H1 (cell line): Measurements from ENCODE around the gene RASL11B. TPM values are rescaled to one million over a fixed set of nuclear protein-coding genes. Genes with fewer than 3 reads are reported as not detected.
A peak's percentile ranks its signal among the peaks of the same experiment; 100 is the strongest.

Experiments
- CTCF ChIA-PET: fragments of 300-600 bp; sonication (Branson Sonifier 250); formaldehyde crosslinking; loops from one replicate; lab custom pipeline; 2021; ENCODE audit not compliant: partially characterized antibody; lab: Charles Lee
- POLR2A ChIA-PET: fragments of 300-600 bp; sonication (Branson Sonifier 250); formaldehyde crosslinking; loops from one replicate; lab custom pipeline; 2021; ENCODE audit warnings: inconsistent platforms; ENCODE audit not compliant: partially characterized antibody; lab: Charles Lee
- DNase-seq, 2 experiments: peaks; one replicate each; pipeline versions ENCODE4 v3.0.0 to v3.0.0-alpha.2; 2010 to 2022; ENCODE audit warnings: low spot score in 2 of 2, low read depth in 1 of 2, mixed read lengths in 1 of 2
- FAIRE-seq: peaks from 2 replicates; lab custom pipeline; 2011; peaks lifted over from hg19 to GRCh38; lab: Jason Lieb, UNC
- H2AFZ ChIP-seq: 2 replicates; pipeline ENCODE4 v1.8.1; 2012; ENCODE audit warnings: low read length, inconsistent platforms
- H2AK5ac ChIP-seq: 2 replicates; pipeline ENCODE4 v1.6.1; 2013; ENCODE audit warnings: low read depth, low read length
- H2BK120ac ChIP-seq: replicated peaks from 2 replicates; pipeline ENCODE3; 2013; ENCODE audit warnings: low read depth, low read length, inconsistent platforms
- H2BK12ac ChIP-seq: 2 replicates; pipeline ENCODE4 v1.6.1; 2013; ENCODE audit warnings: low read depth, low read length
- H2BK15ac ChIP-seq: 2 replicates; pipeline ENCODE4 v1.6.1; 2013; ENCODE audit warnings: low read length
- H2BK20ac ChIP-seq: 2 replicates; pipeline ENCODE4 v1.6.1; 2013; ENCODE audit warnings: low read length
- H2BK5ac ChIP-seq: 2 replicates; pipeline ENCODE4 v1.6.1; 2013; ENCODE audit warnings: low read depth, low read length
- H3K14ac ChIP-seq: 2 replicates; pipeline ENCODE4 v1.6.1; 2013; ENCODE audit warnings: inconsistent platforms; ENCODE audit not compliant: insufficient read length
- H3K18ac ChIP-seq: 2 replicates; pipeline ENCODE4 v1.6.1; 2013; ENCODE audit warnings: low read length; ENCODE audit errors: extremely low read depth
- H3K23ac ChIP-seq: 2 replicates; pipeline ENCODE4 v1.6.1; 2013; ENCODE audit warnings: inconsistent platforms; ENCODE audit not compliant: insufficient read length
- H3K23me2 ChIP-seq: 2 replicates; pipeline ENCODE4 v1.6.1; 2013; ENCODE audit warnings: low read depth, low read length
- H3K27ac ChIP-seq: 2 replicates; pipeline ENCODE4 v1.6.1; 2011; ENCODE audit warnings: low read depth, low read length, inconsistent platforms
- H3K27me3 ChIP-seq, 4 experiments: replicated peaks in 1 of 4; 1 replicate in 1 of 4; 2 replicates in 3 of 4; pipeline versions ENCODE4 v1.6.1 to v1.8.1; 2011 to 2013; ENCODE audit warnings: low read length in 3 of 4, mild to moderate bottlenecking in 3 of 4, inconsistent platforms in 2 of 4, mixed read lengths in 2 of 4, moderate library complexity in 1 of 4; ENCODE audit not compliant: control insufficient read depth in 3 of 4, insufficient read depth in 3 of 4; ENCODE audit errors: extremely low read depth in 1 of 4
- H3K36me3 ChIP-seq, 4 experiments: 2 replicates each; pipeline versions ENCODE4 v1.6.1 to v1.8.1; 2011 to 2013; ENCODE audit warnings: mild to moderate bottlenecking in 4 of 4, low read length in 3 of 4, moderate library complexity in 2 of 4, control low read depth in 1 of 4, inconsistent platforms in 1 of 4; ENCODE audit not compliant: insufficient read depth in 4 of 4, control insufficient read depth in 2 of 4
- H3K4ac ChIP-seq: replicated peaks from 2 replicates; pipeline ENCODE3; 2013; ENCODE audit warnings: low read length, low read depth, mixed read lengths, inconsistent platforms; ENCODE audit not compliant: insufficient read length
- H3K4me1 ChIP-seq, 4 experiments: replicated peaks in 1 of 4; 1 replicate in 1 of 4; 2 replicates in 3 of 4; pipeline versions ENCODE4 v1.6.1 to v1.8.1; 2011 to 2013; ENCODE audit warnings: low read length in 3 of 4, inconsistent platforms in 2 of 4, mixed read lengths in 1 of 4; ENCODE audit not compliant: insufficient read depth in 4 of 4, control insufficient read depth in 3 of 4
- H3K4me2 ChIP-seq, 2 experiments: 2 replicates each; pipeline versions ENCODE4 v1.6.1 to v1.8.1; 2011 to 2013; ENCODE audit warnings: low read depth in 2 of 2, low read length in 2 of 2, control low read depth in 1 of 2, inconsistent platforms in 1 of 2, mild to moderate bottlenecking in 1 of 2; ENCODE audit not compliant: insufficient read depth in 1 of 2
- H3K4me3 ChIP-seq, 4 experiments: fragments of 200-600, 300-600 bp in 1 of 4; sonication (generic), shearing (Covaris generic), sonication (Bioruptor Twin) in 1 of 4; 2 replicates each; pipeline versions ENCODE4 v1.5.1 to v1.8.1; 2011 to 2016; ENCODE audit warnings: low read length in 4 of 4, low read depth in 3 of 4, control low read depth in 2 of 4, inconsistent platforms in 2 of 4, mild to moderate bottlenecking in 2 of 4, mixed read lengths in 1 of 4, moderate library complexity in 1 of 4; ENCODE audit not compliant: insufficient read depth in 2 of 4; ENCODE audit errors: extremely low read depth in 1 of 4
- H3K56ac ChIP-seq: replicated peaks from 2 replicates; pipeline ENCODE3; 2013; ENCODE audit warnings: low read depth, mild to moderate bottlenecking, mixed read lengths, low read length, inconsistent platforms; ENCODE audit not compliant: insufficient read length
- H3K79me1 ChIP-seq: 2 replicates; pipeline ENCODE4 v1.6.1; 2013; ENCODE audit warnings: low read depth, low read length, control low read depth
- H3K79me2 ChIP-seq, 2 experiments: 2 replicates each; pipeline versions ENCODE4 v1.6.1 to v1.8.1; 2012 to 2013; ENCODE audit warnings: low read length in 2 of 2, mild to moderate bottlenecking in 2 of 2, inconsistent platforms in 1 of 2; ENCODE audit not compliant: insufficient read depth in 2 of 2, control insufficient read depth in 1 of 2
- H3K9ac ChIP-seq, 4 experiments: replicated peaks in 1 of 4; 1 replicate in 1 of 4; 2 replicates in 3 of 4; pipeline versions ENCODE4 v1.6.1 to v1.8.1; 2011 to 2013; ENCODE audit warnings: low read depth in 3 of 4, low read length in 3 of 4, control low read depth in 2 of 4, mild to moderate bottlenecking in 2 of 4, moderate library complexity in 2 of 4, inconsistent platforms in 1 of 4; ENCODE audit errors: extremely low read depth in 1 of 4
- H3K9me3 ChIP-seq, 2 experiments: 2 replicates each; pipeline versions ENCODE4 v1.6.1 to v1.8.1; 2012 to 2013; ENCODE audit warnings: mild to moderate bottlenecking in 2 of 2, moderate library complexity in 2 of 2, control low read depth in 1 of 2, inconsistent platforms in 1 of 2, low read depth in 1 of 2, low read length in 1 of 2, mixed read lengths in 1 of 2; ENCODE audit not compliant: insufficient read depth in 2 of 2
- H4K20me1 ChIP-seq, 2 experiments: replicated peaks in 1 of 2; 2 replicates each; pipeline versions ENCODE3 to v1.8.1; 2011 to 2013; ENCODE audit warnings: inconsistent platforms in 2 of 2, low read length in 2 of 2, mild to moderate bottlenecking in 1 of 2; ENCODE audit not compliant: insufficient read depth in 2 of 2, control insufficient read depth in 1 of 2
- H4K5ac ChIP-seq: 2 replicates; pipeline ENCODE4 v1.6.1; 2013; ENCODE audit warnings: low read length, low read depth, mixed read lengths, inconsistent platforms; ENCODE audit not compliant: insufficient read length
- H4K8ac ChIP-seq: 2 replicates; pipeline ENCODE4 v1.8.0; 2013; ENCODE audit warnings: mild to moderate bottlenecking, moderate library complexity, low read length, inconsistent platforms; ENCODE audit not compliant: insufficient read depth; ENCODE audit errors: extremely low read depth
- H4K91ac ChIP-seq: replicated peaks from 2 replicates; pipeline ENCODE3; 2013; ENCODE audit warnings: low read length, mixed read lengths, inconsistent platforms; ENCODE audit not compliant: insufficient read length
- ATF3 ChIP-seq: IDR thresholded peaks from 2 replicates; pipeline ENCODE4 v1.6.1; 2011; ENCODE audit warnings: low read depth, mild to moderate bottlenecking, low read length; ENCODE audit not compliant: insufficient read depth
- E2F6 ChIP-seq: IDR thresholded peaks from 2 replicates; pipeline ENCODE4 v1.6.1; 2012; ENCODE audit warnings: inconsistent platforms
- EP300 ChIP-seq, 2 experiments: IDR thresholded peaks; 1 replicate in 1 of 2; 2 replicates in 1 of 2; pipeline ENCODE4 v1.6.1; 2011 to 2012; ENCODE audit warnings: low read depth in 2 of 2, low read length in 2 of 2, mild to moderate bottlenecking in 2 of 2, borderline replicate concordance in 1 of 2, inconsistent platforms in 1 of 2, moderate library complexity in 1 of 2
- FOSL1 ChIP-seq: IDR thresholded peaks from 2 replicates; pipeline ENCODE4 v1.6.1; 2011; ENCODE audit warnings: mild to moderate bottlenecking, low read depth, low read length, moderate library complexity; ENCODE audit not compliant: insufficient read depth
- KDM4A ChIP-seq: IDR thresholded peaks from one replicate; pipeline ENCODE4 v1.7.1; 2012; ENCODE audit warnings: low read depth, mild to moderate bottlenecking, moderate library complexity, low read length, inconsistent platforms; ENCODE audit not compliant: severe bottlenecking
- MAFK ChIP-seq: IDR thresholded peaks from 2 replicates; pipeline ENCODE4 v1.6.1; 2012; ENCODE audit warnings: low read depth, mild to moderate bottlenecking, improper control_type of control experiment, low read length
- POU5F1 ChIP-seq: IDR thresholded peaks from 2 replicates; pipeline ENCODE4 v1.6.1; 2011; ENCODE audit warnings: low read depth, mild to moderate bottlenecking, low read length, moderate library complexity
- RNF2 ChIP-seq: fragments of 200-900, 300-1000 bp; sonication (generic); IDR thresholded peaks from 2 replicates; pipeline ENCODE4 v1.7.1; 2016; ENCODE audit warnings: borderline replicate concordance, low read depth, mild to moderate bottlenecking, antibody characterized with exemption, low read length; ENCODE audit not compliant: poor library complexity, severe bottlenecking; ENCODE audit errors: missing control alignments
- WGBS, 2 experiments: shearing (Covaris generic) in 1 of 2; methylation state at CpG; one replicate each; pipeline versions ENCODE4 v1.1.6 to v1.1.7; 2013 to 2015; ENCODE audit warnings: low lambda C conversion rate in 2 of 2, mixed read lengths in 2 of 2, inconsistent platforms in 1 of 2, low coverage in 1 of 2, missing lambda C conversion rate in 1 of 2; ENCODE audit not compliant: insufficient replicate concordance in 2 of 2, insufficient coverage in 1 of 2, insufficient read length in 1 of 2; ENCODE audit errors: extremely low coverage in 1 of 2, missing lambda C conversion rate in 1 of 2; 5-methylcytosine and 5-hydroxymethylcytosine counted together
- polyA plus RNA-seq, 7 experiments: library from polyadenylated mRNA; depleted of rRNA in 3 of 7; stranded (reverse) in 5 of 7; unstranded in 2 of 7; fragments of >200 nt in 5 of 7; fragments of 200-250 nt in 2 of 7; gene quantifications; 1 replicate in 5 of 7; 2 replicates in 1 of 7; 4 replicates in 1 of 7; pipeline versions ENCODE4 v1.2.1 to v1.2.3, GENCODE V29; 2011 to 2013; ENCODE audit warnings: missing spikeins in 2 of 7, mixed read lengths in 2 of 7
- total RNA-seq: library from RNA; stranded (reverse); fragmentation: NEBNext Ultra II Directional; extraction: Animal tissue kit (Norgen Biotek cat#: 25700); gene quantifications from 2 replicates; pipeline ENCODE4 v1.2.1, GENCODE V29; 2021

The RASL11B gene
- total and polyA plus RNA-seq, 2 of the 8 experiments (the other 6 are each of a cell fraction or from before 2014, with no cell fraction given): 49.8 to 75.5 TPM

GRCh38 chr4:52841682-52842456 lies 20.2 kb upstream of the RASL11B start:
- no peak overlapping the region for H3K14ac ChIP-seq
- H3K4me2 ChIP-seq: no peak overlapping the region
- peak overlapping the region; percentile 86; the same call in 1 of the 2 replicates for H2BK12ac ChIP-seq
- peak overlapping the region; percentile 32; the same call in 1 of the 2 replicates for H2BK5ac ChIP-seq
- H4K8ac ChIP-seq: no peak overlapping the region; the same call in 1 of the 2 replicates
- no peaks in the 10 kb centered on the region for H3K36me3 ChIP-seq
- no peak overlapping the region for H3K4me3 ChIP-seq
- FAIRE-seq (no peak), DNase-seq (no peak)
- H3K27me3 ChIP-seq: no peaks in the 10 kb centered on the region
- H4K91ac ChIP-seq: peak overlapping the region; percentile 36
- 89% methylated on average over 18 of the region's 18 CpGs; no CpG with 5 or more reads in 1 of the 2 experiments for WGBS, 2 experiments
- no peaks in the 10 kb centered on the region for H3K23me2 ChIP-seq
- H2AFZ ChIP-seq: no peak overlapping the region
- no peak overlapping the region for H3K23ac ChIP-seq
- H3K9me3 ChIP-seq: no peaks in the 10 kb centered on the region
- peak overlapping the region; percentile 28; the same call in 1 of the 2 replicates for H2BK20ac ChIP-seq
- H3K79me2 ChIP-seq: no peaks in the 10 kb centered on the region
- no peak overlapping the region for H2BK120ac ChIP-seq
- no peak overlapping the region for H3K56ac ChIP-seq
- CTCF ChIA-PET: interaction anchor here (1.0 to 1.6 kb wide), 5 partner anchors 8 to 142 kb away, joined by 3 to 5 read pairs (median 3); partner anchors contain the start of gene RASL11B
- no peak overlapping the region; the same call in 1 of the 2 replicates for H2BK15ac ChIP-seq
- H4K20me1 ChIP-seq: no peaks in the 10 kb centered on the region
- H3K4ac ChIP-seq: no peak overlapping the region
- H3K4me1 ChIP-seq: peaks cover 5 to 14% (median 11%) of the 10 kb centered on the region in 4 experiments
- H3K79me1 ChIP-seq: no peaks in the 10 kb centered on the region
- no peak overlapping the region for H4K5ac ChIP-seq
- H3K27ac ChIP-seq: no peak overlapping the region
- H3K9ac ChIP-seq: no peak overlapping the region
- H2AK5ac ChIP-seq: no peak overlapping the region
- peak overlapping the region; percentile 34; the same call in 1 of the 2 replicates for H3K18ac ChIP-seq
- POLR2A ChIA-PET: interaction anchor here (1.0 to 15.2 kb wide), 3 partner anchors 10 to 120 kb away, joined by 3 to 165 read pairs (median 8); partner anchors contain the start of gene RASL11B
- TF ChIP-seq MAFK (no peak), RNF2 (no peak), POU5F1 (no peak), EP300 (IDR thresholded peaks at IDR 0.05; ENCODE audit: borderline replicate concordance in 1 of 2, low read depth in 2 of 2, low read length in 2 of 2) (no peak), E2F6 (no peak), ATF3 (no peak), KDM4A (no peak), FOSL1 (no peak)
